SK-N-SH (cell line): Measurements from ENCODE around the gene ANKRD34A. TPM values are rescaled to one million over a fixed set of nuclear protein-coding genes. Genes with fewer than 3 reads are reported as not detected.

Experiments
- CTCF ChIA-PET: fragments of 300-600, 350-600 bp; formaldehyde crosslinking; extraction: SDS; loops from one replicate; lab custom pipeline; 2021; lab: Yijun Ruan, JAX
- POLR2A ChIA-PET: fragments of 350-600 bp; sonication (Branson Sonifier 250); formaldehyde crosslinking; extraction: SDS; loops from one replicate; lab custom pipeline; 2020; ENCODE audit warnings: antibody characterized with exemption, inconsistent platforms; lab: Yijun Ruan, JAX
- DNase-seq: peaks from one replicate; pipeline ENCODE4 v3.0.0; 2012
- H2AFZ ChIP-seq: fragments of 200-600 bp; sonication (generic); 2 replicates; pipeline ENCODE4 v1.8.1; 2016; ENCODE audit warnings: antibody characterized with exemption, mild to moderate bottlenecking, low read depth
- H3F3A ChIP-seq: fragments of 200-600 bp; sonication (generic); replicated peaks from 2 replicates; pipeline ENCODE3; 2016; ENCODE audit warnings: antibody characterized with exemption, mild to moderate bottlenecking; ENCODE audit not compliant: insufficient read depth
- H3K27ac ChIP-seq, 2 experiments: fragments of 200-500 bp in 1 of 2; fragments of 200-600 bp in 1 of 2; sonication (Bioruptor generic) in 1 of 2; sonication (generic), shearing (Covaris generic) in 1 of 2; 2 replicates each; pipeline versions ENCODE4 v1.5.1 to v1.6.1; 2014 to 2016; ENCODE audit warnings: low read depth in 2 of 2, inconsistent platforms in 1 of 2, low read length in 1 of 2, mild to moderate bottlenecking in 1 of 2, mixed read lengths in 1 of 2
- H3K27me3 ChIP-seq: fragments of 200-600 bp; sonication (generic), shearing (Covaris generic); 2 replicates; pipeline ENCODE4 v1.6.1; 2016; ENCODE audit warnings: mixed run types; ENCODE audit not compliant: insufficient read depth
- H3K36me3 ChIP-seq, 2 experiments: fragments of 200-500 bp in 1 of 2; fragments of 200-600 bp in 1 of 2; sonication (Bioruptor generic) in 1 of 2; sonication (generic) in 1 of 2; replicated peaks in 1 of 2; 2 replicates each; pipeline versions ENCODE3 to v1.5.1; 2014 to 2016; ENCODE audit warnings: low read length in 1 of 2, mild to moderate bottlenecking in 1 of 2; ENCODE audit not compliant: insufficient read depth in 2 of 2, control insufficient read depth in 1 of 2
- H3K4me1 ChIP-seq, 2 experiments: fragments of 200-500 bp in 1 of 2; fragments of 200-600 bp in 1 of 2; sonication (Bioruptor generic) in 1 of 2; sonication (generic), shearing (Covaris generic) in 1 of 2; 2 replicates each; pipeline versions ENCODE4 v1.5.1 to v1.6.1; 2014 to 2016; ENCODE audit warnings: low read depth in 1 of 2, low read length in 1 of 2, mixed run types in 1 of 2; ENCODE audit not compliant: insufficient read depth in 2 of 2, control insufficient read depth in 1 of 2
- H3K4me2 ChIP-seq: fragments of 200-600 bp; sonication (generic), shearing (Covaris generic); 2 replicates; pipeline ENCODE4 v1.6.1; 2017; ENCODE audit warnings: mixed run types
- H3K4me3 ChIP-seq, 2 experiments: fragments of 200-500 bp in 1 of 2; fragments of 200-600 bp in 1 of 2; sonication (Bioruptor generic) in 1 of 2; sonication (generic), shearing (Covaris generic) in 1 of 2; 2 replicates each; pipeline versions ENCODE4 v1.5.1 to v1.8.1; 2014 to 2016; ENCODE audit warnings: low read depth in 2 of 2, inconsistent platforms in 1 of 2, low read length in 1 of 2, mild to moderate bottlenecking in 1 of 2, mixed read lengths in 1 of 2, moderate library complexity in 1 of 2
- H3K79me2 ChIP-seq: fragments of 200-600 bp; sonication (generic); 2 replicates; pipeline ENCODE4 v1.8.1; 2017; ENCODE audit warnings: mild to moderate bottlenecking; ENCODE audit not compliant: insufficient read depth
- H3K9ac ChIP-seq: fragments of 200-600 bp; sonication (generic); 2 replicates; pipeline ENCODE4 v1.6.1; 2017; ENCODE audit warnings: mixed run types
- H3K9me2 ChIP-seq: fragments of 200-600 bp; sonication (generic); 2 replicates; pipeline ENCODE4 v1.6.1; 2017; ENCODE audit warnings: mixed run types
- H3K9me3 ChIP-seq: fragments of 200-600 bp; sonication (generic); 2 replicates; pipeline ENCODE4 v1.6.1; 2017; ENCODE audit warnings: mixed run types, mild to moderate bottlenecking, moderate library complexity
- H4K20me1 ChIP-seq: fragments of 200-600 bp; sonication (generic); 2 replicates; pipeline ENCODE4 v1.6.1; 2017; ENCODE audit warnings: mild to moderate bottlenecking, mixed run types; ENCODE audit not compliant: insufficient read depth
- CHD2 ChIP-seq: fragments of 150-350 bp; IDR thresholded peaks from 2 replicates; pipeline ENCODE4 v1.6.1; 2018; ENCODE audit warnings: low read length; ENCODE audit not compliant: partially characterized antibody
- ELF1 ChIP-seq: IDR thresholded peaks from 2 replicates; pipeline ENCODE4 v1.4.0; 2012
- EP300 ChIP-seq, 2 experiments: IDR thresholded peaks; 2 replicates each; pipeline versions ENCODE4 v1.4.0 to v1.6.1; 2012; ENCODE audit warnings: borderline replicate concordance in 1 of 2, low read depth in 1 of 2, low read length in 1 of 2
- EZH2phosphoT487 ChIP-seq: fragments of 200-600 bp; sonication (generic); IDR thresholded peaks from 2 replicates; pipeline ENCODE4 v1.6.1; 2017; ENCODE audit warnings: low read depth, mixed run types, mild to moderate bottlenecking, antibody characterized with exemption, moderate library complexity, borderline replicate concordance
- FOXJ3 ChIP-seq: sonication (generic); formaldehyde crosslinking; IDR thresholded peaks from 2 replicates; pipeline ENCODE4 v1.5.1; 2020; ENCODE audit warnings: mild to moderate bottlenecking, missing genetic modification reagents
- MXI1 ChIP-seq: IDR thresholded peaks from 2 replicates; pipeline ENCODE4 v1.6.1; 2012; ENCODE audit warnings: mild to moderate bottlenecking, low read depth, low read length, improper control_type of control experiment
- NFIC ChIP-seq: IDR thresholded peaks from 2 replicates; pipeline ENCODE4 v1.4.0; 2012; ENCODE audit warnings: borderline replicate concordance
- POLR2AphosphoS5 ChIP-seq: IDR thresholded peaks from 2 replicates; pipeline ENCODE4 v1.6.1; 2012; ENCODE audit warnings: low read depth, low read length
- REST ChIP-seq: IDR thresholded peaks from 2 replicates; pipeline ENCODE4 v1.6.1; 2012; ENCODE audit warnings: mild to moderate bottlenecking, low read depth, low read length, moderate library complexity
- SMC3 ChIP-seq: IDR thresholded peaks from 2 replicates; pipeline ENCODE4 v1.6.1; 2012; ENCODE audit warnings: low read depth, low read length, improper control_type of control experiment
- TCF12 ChIP-seq: IDR thresholded peaks from 2 replicates; pipeline ENCODE4 v1.4.0; 2012
- USF1 ChIP-seq: IDR thresholded peaks from 2 replicates; pipeline ENCODE4 v1.4.0; 2012; ENCODE audit warnings: low read depth, borderline replicate concordance
- YY1 ChIP-seq: IDR thresholded peaks from 2 replicates; pipeline ENCODE4 v1.4.0; 2012; ENCODE audit warnings: low read depth, mild to moderate bottlenecking
- WGBS: methylation state at CpG from one replicate; pipeline ENCODE4 v1.1.6; 2017; ENCODE audit warnings: low lambda C conversion rate; 5-methylcytosine and 5-hydroxymethylcytosine counted together
- polyA plus RNA-seq, 3 experiments: library from polyadenylated mRNA; depleted of rRNA; stranded (reverse); fragments of >200 nt; gene quantifications; 2 replicates each; pipeline ENCODE4 v1.2.3, GENCODE V29; 2012
- TF ChIP-seq, protein P1 (sequence below): fragments of 150-350 bp; IDR thresholded peaks from 2 replicates; pipeline ENCODE4 v1.6.1; 2017; ENCODE audit warnings: antibody characterized with exemption, low read length, low read depth, borderline replicate concordance
- TF ChIP-seq, protein P2 (sequence below): fragments of 150-350 bp; IDR thresholded peaks from 2 replicates; pipeline ENCODE4 v1.6.1; 2016; ENCODE audit warnings: mild to moderate bottlenecking, low read depth, low read length

ANKRD34A gene
- polyA plus RNA-seq, 1 of the 3 experiments (the other 2 are of a cell fraction), result 2.6 TPM

DNA sequence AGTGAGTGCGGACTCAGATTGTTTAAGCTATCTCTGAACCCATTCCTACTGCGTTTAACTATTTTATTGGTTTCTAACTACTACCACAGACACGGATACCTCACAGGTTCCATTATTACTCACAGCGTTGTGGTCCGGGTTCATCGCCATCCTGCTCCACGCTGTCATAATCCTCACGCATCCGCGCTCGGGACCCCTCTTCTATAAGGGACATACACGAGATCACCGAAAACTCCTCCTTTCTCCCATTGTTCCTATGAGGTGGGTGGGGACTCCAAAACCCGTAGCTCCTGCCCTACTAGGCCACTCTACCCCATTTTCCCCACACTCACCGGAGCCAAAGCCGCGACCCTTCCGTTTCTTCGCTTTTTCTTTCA, 37.7 kb downstream of the ANKRD34A start:
- H2AFZ ChIP-seq, result no peak overlapping the region
- CTCF ChIA-PET, result interaction anchor here (1.0 to 3.4 kb wide), 14 partner anchors 10 to 81 kb away, joined by 3 to 11 read pairs (median 6); partner anchors contain the start of gene ITGA10
- peak overlapping the region; percentile 99 for H3K9ac ChIP-seq
- peaks cover 7% of the 10 kb centered on the region in 2 experiments for H3K4me1 ChIP-seq
- H3K9me2 ChIP-seq, result no peaks in the 10 kb centered on the region
- H3K9me3 ChIP-seq, result no peaks in the 10 kb centered on the region
- peak overlapping the region; percentile 87 for H3K4me2 ChIP-seq
- peaks cover 49% of the 10 kb centered on the region for H3F3A ChIP-seq
- H3K27ac ChIP-seq, result peak overlapping the region; percentile 71 to 95
- 7% methylated on average over 19 of the region's 19 CpGs for WGBS
- peaks cover 24% of the 10 kb centered on the region for H3K79me2 ChIP-seq
- H4K20me1 ChIP-seq, result no peaks in the 10 kb centered on the region
- no peaks in the 10 kb centered on the region for H3K27me3 ChIP-seq
- DNase-seq, result no peak
- peak overlapping the region; percentile 80 to 82 for H3K4me3 ChIP-seq
- no peak for TF ChIP-seq CHD2
- no peak for TF ChIP-seq POLR2AphosphoS5
- no peak for TF ChIP-seq EZH2phosphoT487
- TF ChIP-seq, protein P1, sequence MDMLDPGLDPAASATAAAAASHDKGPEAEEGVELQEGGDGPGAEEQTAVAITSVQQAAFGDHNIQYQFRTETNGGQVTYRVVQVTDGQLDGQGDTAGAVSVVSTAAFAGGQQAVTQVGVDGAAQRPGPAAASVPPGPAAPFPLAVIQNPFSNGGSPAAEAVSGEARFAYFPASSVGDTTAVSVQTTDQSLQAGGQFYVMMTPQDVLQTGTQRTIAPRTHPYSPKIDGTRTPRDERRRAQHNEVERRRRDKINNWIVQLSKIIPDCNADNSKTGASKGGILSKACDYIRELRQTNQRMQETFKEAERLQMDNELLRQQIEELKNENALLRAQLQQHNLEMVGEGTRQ, result no peak
- no peak for TF ChIP-seq REST
- TF ChIP-seq YY1, result no peak
- no peak for TF ChIP-seq MXI1
- TF ChIP-seq EP300 (IDR thresholded peaks at IDR 0.05; ENCODE audit: borderline replicate concordance in 1 of 2, low read depth in 1 of 2, low read length in 1 of 2), result no peak
- TF ChIP-seq NFIC, result no peak
- TF ChIP-seq SMC3, result no peak
- TF ChIP-seq USF1, result no peak
- TF ChIP-seq ELF1, result no peak
- TF ChIP-seq, protein P2, sequence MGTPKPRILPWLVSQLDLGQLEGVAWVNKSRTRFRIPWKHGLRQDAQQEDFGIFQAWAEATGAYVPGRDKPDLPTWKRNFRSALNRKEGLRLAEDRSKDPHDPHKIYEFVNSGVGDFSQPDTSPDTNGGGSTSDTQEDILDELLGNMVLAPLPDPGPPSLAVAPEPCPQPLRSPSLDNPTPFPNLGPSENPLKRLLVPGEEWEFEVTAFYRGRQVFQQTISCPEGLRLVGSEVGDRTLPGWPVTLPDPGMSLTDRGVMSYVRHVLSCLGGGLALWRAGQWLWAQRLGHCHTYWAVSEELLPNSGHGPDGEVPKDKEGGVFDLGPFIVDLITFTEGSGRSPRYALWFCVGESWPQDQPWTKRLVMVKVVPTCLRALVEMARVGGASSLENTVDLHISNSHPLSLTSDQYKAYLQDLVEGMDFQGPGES, result no peak
- no peak for TF ChIP-seq TCF12
- no peak for TF ChIP-seq FOXJ3
- POLR2A ChIA-PET, result interaction anchor here (0.7 to 2.2 kb wide), 10 partner anchors 12 to 125 kb away, joined by 3 to 34 read pairs (median 4); partner anchors contain the start of genes ANKRD34A, LIX1L, NUDT17 and PIAS3
- H3K36me3 ChIP-seq, result peaks cover 17 to 29% of the 10 kb centered on the region in 2 experiments
